MM.1S (cell line): ENCODE results near the gene ANKRD12.

ENCODE experiments used
- EZH2 ChIP-seq: fragments of 300-600 bp; sonication (generic); optimal IDR thresholded peaks from 2 replicates; pipeline ENCODE3; 2017; ENCODE audit warnings: low read depth, mild to moderate bottlenecking, antibody characterized with exemption, low read length, mixed read lengths
- TF ChIP-seq, protein P1 (sequence below): fragments of 300-600 bp; sonication (generic); IDR thresholded peaks from 2 replicates; pipeline ENCODE4 v1.5.1; 2016; ENCODE audit warnings: antibody characterized with exemption, low read length, mixed read lengths

DNA sequence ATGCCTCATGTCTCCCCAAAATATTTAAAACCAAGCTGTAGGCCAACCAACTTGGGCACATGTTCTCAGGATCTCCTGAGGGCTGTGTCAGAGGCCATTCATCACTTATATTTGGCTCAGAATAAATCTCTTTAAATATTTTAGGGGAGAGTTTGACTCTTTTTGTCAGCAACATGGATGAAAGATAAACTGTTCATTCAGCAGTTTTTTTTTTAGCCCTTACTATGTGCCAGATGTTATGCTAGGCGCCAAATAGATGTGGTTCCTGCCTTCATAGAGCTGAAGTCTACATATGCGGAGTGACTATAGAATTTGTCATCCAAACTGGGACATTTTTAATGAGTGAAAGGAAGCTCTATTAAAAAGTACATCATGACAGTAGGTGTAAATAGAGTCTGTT is 155.5 kb downstream of the ANKRD12 start:
- TF ChIP-seq, protein P1, sequence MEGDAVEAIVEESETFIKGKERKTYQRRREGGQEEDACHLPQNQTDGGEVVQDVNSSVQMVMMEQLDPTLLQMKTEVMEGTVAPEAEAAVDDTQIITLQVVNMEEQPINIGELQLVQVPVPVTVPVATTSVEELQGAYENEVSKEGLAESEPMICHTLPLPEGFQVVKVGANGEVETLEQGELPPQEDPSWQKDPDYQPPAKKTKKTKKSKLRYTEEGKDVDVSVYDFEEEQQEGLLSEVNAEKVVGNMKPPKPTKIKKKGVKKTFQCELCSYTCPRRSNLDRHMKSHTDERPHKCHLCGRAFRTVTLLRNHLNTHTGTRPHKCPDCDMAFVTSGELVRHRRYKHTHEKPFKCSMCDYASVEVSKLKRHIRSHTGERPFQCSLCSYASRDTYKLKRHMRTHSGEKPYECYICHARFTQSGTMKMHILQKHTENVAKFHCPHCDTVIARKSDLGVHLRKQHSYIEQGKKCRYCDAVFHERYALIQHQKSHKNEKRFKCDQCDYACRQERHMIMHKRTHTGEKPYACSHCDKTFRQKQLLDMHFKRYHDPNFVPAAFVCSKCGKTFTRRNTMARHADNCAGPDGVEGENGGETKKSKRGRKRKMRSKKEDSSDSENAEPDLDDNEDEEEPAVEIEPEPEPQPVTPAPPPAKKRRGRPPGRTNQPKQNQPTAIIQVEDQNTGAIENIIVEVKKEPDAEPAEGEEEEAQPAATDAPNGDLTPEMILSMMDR = no peak
- TF ChIP-seq EZH2 = no peak
